Heart left ventricle (tissue), 16 donors: ENCODE measurements around the gene RTL10. TPM values are rescaled to one million over a fixed set of nuclear protein-coding genes. Genes with fewer than 3 reads are reported as not detected.
"Not testable (repeated sequence)": the region's sequence is repeated elsewhere in the genome, so short reads cannot be mapped to it uniquely, and the experiment has no call there.

Source experiments
- ATAC-seq, 4 donors: fragments of 200-7000 bp; cut with Tn5 transposase; one replicate each; pipeline ENCODE4 v1.9.1; 2020 to 2022; ENCODE audit warnings: moderate library complexity in 4 of 4, mild to moderate bottlenecking in 3 of 4, moderate number of reproducible peaks in 1 of 4
- DNase-seq, 5 donors: peaks; one replicate each; pipeline ENCODE4 v3.0.0-alpha.2; 2020
- H3K27ac ChIP-seq, 12 donors: fragments of 200-600 bp; sonication (generic) in 4 of 12; one replicate each; pipeline versions ENCODE4 v1.5.0 to v1.8.0; 2016 to 2022; ENCODE audit warnings: mild to moderate bottlenecking in 2 of 12
- H3K27me3 ChIP-seq, 9 donors: fragments of 200-600 bp; sonication (generic) in 2 of 9; one replicate each; pipeline versions ENCODE4 v1.5.1 to v1.8.0; 2016 to 2022; ENCODE audit warnings: mild to moderate bottlenecking in 3 of 9
- H3K36me3 ChIP-seq, 9 donors: fragments of 200-600 bp; sonication (generic) in 2 of 9; one replicate each; pipeline versions ENCODE4 v1.5.0 to v1.8.0; 2018 to 2022; ENCODE audit warnings: mild to moderate bottlenecking in 2 of 9
- H3K4me1 ChIP-seq, 12 donors: fragments of 200-600 bp; sonication (generic) in 4 of 12; one replicate each; pipeline versions ENCODE4 v1.5.0 to v1.8.0; 2016 to 2022; ENCODE audit warnings: mild to moderate bottlenecking in 3 of 12
- H3K4me3 ChIP-seq, 12 donors: fragments of 200-600 bp; sonication (generic) in 4 of 12; one replicate each; pipeline versions ENCODE4 v1.5.0 to v1.8.0; 2017 to 2022; ENCODE audit warnings: mild to moderate bottlenecking in 9 of 12, moderate library complexity in 4 of 12
- H3K9me3 ChIP-seq, 12 donors: fragments of 200-600 bp; sonication (generic) in 4 of 12; one replicate each; pipeline versions ENCODE4 v1.5.0 to v1.8.0; 2016 to 2022; ENCODE audit warnings: mild to moderate bottlenecking in 1 of 12
- CTCF ChIP-seq, 12 donors: fragments of 200-600 bp; sonication (generic) in 4 of 12; IDR thresholded peaks; one replicate each; pipeline versions ENCODE4 v1.5.0 to v1.8.0; 2018 to 2022; ENCODE audit warnings: antibody characterized with exemption in 12 of 12, mild to moderate bottlenecking in 5 of 12
- POLR2A ChIP-seq, 2 donors: fragments of 450-650 bp; IDR thresholded peaks; one replicate each; pipeline ENCODE4 v1.6.1; 2017; ENCODE audit warnings: antibody characterized with exemption in 2 of 2, mild to moderate bottlenecking in 2 of 2, moderate library complexity in 2 of 2
- WGBS, 4 donors: extraction: QIAGEN DNeasy Blood & Tissue Kit in 2 of 4; methylation state at CpG; one replicate each; pipeline versions ENCODE4 v1.1.5 to v1.1.7; 2013 to 2018; 5-methylcytosine and 5-hydroxymethylcytosine counted together
- intact Hi-C, 10 donors: fragments of 100-400 bp; cut with DNase I; formaldehyde crosslinking; loops; one replicate each; pipeline versions ENCODE4 v1.11.1 to v1.14.2; 2022
- polyA plus RNA-seq, 2 donors: library from polyadenylated mRNA; stranded (reverse); fragments of 200-250 nt; gene quantifications; one replicate each; pipeline ENCODE4 v1.2.3, GENCODE V29; 2013
- total RNA-seq, 9 donors: library from RNA; depleted of rRNA in 2 of 9; stranded (reverse); fragments of >200 nt in 2 of 9; fragmentation: NEBNext Ultra II Directional in 3 of 9; extraction: Animal tissue kit (Norgen Biotek cat#: 25700) in 3 of 9; gene quantifications; one replicate each; pipeline versions ENCODE4 v1.1.0 to v1.2.4, GENCODE V29; 2016 to 2023
- donor health status: ischemic (EF 13 %, LVEDD 7.1; RV severe dilation, severe dysfunction).
- donor health status: healthy with polysubstance abuse.
- donor health status: DM: no; HTN: yes; CAD: no.
- donor health status: DM: no; HTN: no; CAD: no.
- donor health status: ischemic (EF 25% LVEDD 6.9; RV normal size, moderate dysfunction).
- donor health status: ischemic (EF 25% LVEDD 5.7; RV mildly dilated, moderate dysfunction).
- donor health status: healthy.
- donor health status: DM: yes; HTN: yes; CAD: no.
- donor health status: ischemic (EF 35%, LVEDD 5.7; RV mildly dilated, moderate dysfunction).
- donor health status: nonischemic (EF 11% LVEDD 7.7; RV severe dilation, severe dysfunction).
- donor health status: DM: yes; HTN: yes; CAD: no.
- donor health status: PGD.
- donor health status: ischemic (EF 29% LVEDD 5.4; RV normal size, mild dysfunction).
- donor health status: nonischemic (EF 23%, LVEDD 6.1; RV moderate dilation, normal function).

The RTL10 gene
- total and polyA plus RNA-seq, 11 donors = 4.6 to 11.6 (median 7.5) TPM

DNA sequence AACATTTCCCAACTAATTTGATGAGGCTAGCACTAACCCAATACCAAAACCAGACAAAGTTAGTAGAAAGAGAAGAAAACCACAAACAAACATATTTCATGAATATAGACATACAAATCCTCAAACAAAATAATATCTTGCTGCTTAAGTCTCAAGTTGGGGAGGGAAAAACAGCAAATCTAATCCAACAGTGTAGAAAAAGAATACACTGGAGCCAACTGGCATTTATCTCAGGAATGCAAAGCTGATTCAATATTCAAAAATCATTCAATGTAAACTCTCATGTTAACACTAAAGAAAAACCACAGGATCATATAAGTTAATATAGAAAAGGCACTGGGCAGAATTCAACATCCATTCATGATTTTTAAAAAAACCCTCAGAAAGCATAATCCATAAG is 18.2 kb downstream of the RTL10 start:
- no peak overlapping the region for H3K4me3 ChIP-seq
- H3K27ac ChIP-seq = no peak overlapping the region
- DNase-seq (no peak), ATAC-seq (no peak)
- H3K36me3 ChIP-seq = no peaks in the 10 kb centered on the region
- intact Hi-C loops = no loop called here
- TF ChIP-seq POLR2A (IDR thresholded peaks at IDR 0.05) (no peak), CTCF (IDR thresholded peaks at IDR 0.05) (no peak)
- H3K4me1 ChIP-seq = no peaks in the 10 kb centered on the region
- no peaks in the 10 kb centered on the region for H3K9me3 ChIP-seq
- H3K27me3 ChIP-seq = no peaks in the 10 kb centered on the region

DNA sequence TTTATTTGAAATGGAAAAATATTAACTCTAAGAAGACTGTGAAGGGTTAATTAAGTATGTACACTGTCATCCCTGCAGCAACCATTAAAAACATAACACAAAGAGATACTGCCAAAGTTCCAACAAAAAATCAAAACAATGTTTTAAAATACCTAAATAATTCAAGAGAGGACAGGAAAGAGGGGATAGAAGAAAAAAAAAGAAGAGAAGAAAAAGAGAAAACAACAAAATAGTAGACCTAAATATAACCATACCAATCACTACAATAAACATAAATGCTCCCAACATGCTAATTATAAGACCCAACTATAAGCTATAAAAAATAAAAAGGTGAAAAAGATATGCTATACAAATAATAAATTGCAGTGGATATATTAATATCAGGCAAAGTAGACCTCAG is 20.1 kb downstream of the RTL10 start:
- H3K4me1 ChIP-seq = no peaks in the 10 kb centered on the region
- intact Hi-C loops = no loop called here
- H3K36me3 ChIP-seq = no peaks in the 10 kb centered on the region
- no peaks in the 10 kb centered on the region for H3K9me3 ChIP-seq
- TF ChIP-seq POLR2A (IDR thresholded peaks at IDR 0.05) (no peak), CTCF (IDR thresholded peaks at IDR 0.05) (no peak)
- DNase-seq (no peak), ATAC-seq (no peak)
- H3K4me3 ChIP-seq = no peak overlapping the region
- no peaks in the 10 kb centered on the region for H3K27me3 ChIP-seq
- no peak overlapping the region for H3K27ac ChIP-seq

GRCh38 chr22:19833327-19833726 is 21.3 kb downstream of the RTL10 start:
- H3K9me3 ChIP-seq, H3K4me3 ChIP-seq, intact Hi-C loops, ATAC-seq, DNase-seq, H3K36me3 ChIP-seq, H3K27ac ChIP-seq, H3K27me3 ChIP-seq, H3K4me1 ChIP-seq: not testable (repeated sequence)
- 89 to 97% (median 93%) methylated on average over 9 of the region's 9 CpGs for WGBS, 4 donors

DNA sequence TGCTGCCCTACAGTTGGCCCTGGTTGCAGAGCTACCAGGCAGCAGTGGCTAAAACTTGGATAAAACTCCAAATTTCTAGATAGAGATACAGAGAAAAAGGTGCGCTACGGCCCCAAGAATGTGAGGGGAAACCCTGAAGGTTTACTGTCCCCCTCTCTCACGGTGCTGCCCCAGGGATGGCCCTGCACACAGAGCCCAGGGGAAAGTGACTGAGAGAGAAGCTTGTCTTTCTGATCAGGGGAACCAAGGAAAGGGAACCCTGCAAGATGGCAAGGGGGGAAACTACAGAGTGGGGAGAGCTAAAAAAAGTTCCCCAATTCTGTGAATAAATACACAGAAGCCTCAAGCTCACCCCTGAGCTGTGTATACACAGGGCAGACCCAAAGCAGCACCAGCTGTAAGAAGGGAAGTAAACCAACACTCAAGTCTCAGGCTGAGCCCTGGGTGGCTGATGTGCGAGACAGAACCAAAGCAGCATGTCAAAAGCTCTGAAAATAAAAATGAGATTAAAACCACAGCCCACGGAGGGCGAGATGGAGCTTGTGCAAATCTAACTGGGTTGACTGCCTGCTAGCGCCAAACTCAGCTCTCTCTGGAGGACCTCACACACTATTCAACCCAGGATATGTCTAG is 22.1 kb downstream of the RTL10 start:
- Histone ChIP-seq H3K36me3 (no peaks in the 10 kb centered on the region), H3K9me3 (no peaks in the 10 kb centered on the region), H3K27me3 (no peaks in the 10 kb centered on the region), H3K4me3 (no peak overlapping the region), H3K4me1 (no peaks in the 10 kb centered on the region), H3K27ac (no peak overlapping the region)
- DNase-seq (no peak), ATAC-seq (no peak)
- TF ChIP-seq POLR2A (IDR thresholded peaks at IDR 0.05) (no peak), CTCF (IDR thresholded peaks at IDR 0.05) (no peak)
- intact Hi-C loops = no loop called here
- 89 to 92% (median 90%) methylated on average over 7 of the region's 7 CpGs for WGBS, 4 donors

- H3K9me3 ChIP-seq, H3K4me3 ChIP-seq, H3K27me3 ChIP-seq, DNase-seq, H3K4me1 ChIP-seq, H3K27ac ChIP-seq, intact Hi-C loops, ATAC-seq, H3K36me3 ChIP-seq: not testable (repeated sequence)
- WGBS, 4 donors = 76 to 97% (median 88%) methylated on average over 3 of the region's 3 CpGs
These were observed 22.7 kb downstream of the RTL10 start for GRCh38 chr22:19831979-19832378.
